Activated CD4-positive, alpha-beta T cell treated with anti-CD3 and anti-CD28 coated beads for 4 hours (primary cell): ENCODE measurements around the gene RHBDD2.
"Not testable (repeated sequence)": the region's sequence is repeated elsewhere in the genome, so short reads cannot be mapped to it uniquely, and the experiment has no call there.

Experiments
- DNase-seq, 2 donors: peaks; one replicate each; pipeline ENCODE4 v3.0.0-alpha.2; 2020

RHBDD2 gene

GRCh38 chr7:75878769-75879611, at the start of gene RHBDD2:
Gene RHBDD2 (plus strand): TSS chr7:75879034. CDS start chr7:75879083, 49 bp downstream.
- peak; percentile 97 to 98 for DNase-seq

GRCh38 chr7:75829656-75830055, 49.2 kb upstream of the RHBDD2 start:
- not testable (repeated sequence) for DNase-seq

DNA sequence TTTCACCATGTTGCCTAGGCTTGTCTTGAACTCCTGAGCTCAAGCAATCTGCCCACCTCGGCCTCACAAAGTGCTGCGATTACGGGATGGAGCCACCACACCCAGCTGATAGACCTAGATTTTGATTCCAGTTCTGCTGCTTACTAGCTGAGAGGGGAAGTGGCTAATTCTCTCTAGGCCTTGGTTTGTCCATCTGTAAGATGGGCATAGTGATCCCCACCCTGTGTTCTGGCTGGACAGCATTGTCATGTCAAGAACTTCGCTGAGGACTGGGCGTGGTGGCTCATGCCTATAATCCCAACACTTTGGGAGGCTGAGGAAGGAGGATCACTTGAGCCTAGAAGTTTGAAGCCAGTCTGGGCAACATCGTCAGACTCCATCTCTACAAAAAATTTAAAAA, 47.9 kb upstream of the RHBDD2 start:
- DNase-seq: no peak

DNA sequence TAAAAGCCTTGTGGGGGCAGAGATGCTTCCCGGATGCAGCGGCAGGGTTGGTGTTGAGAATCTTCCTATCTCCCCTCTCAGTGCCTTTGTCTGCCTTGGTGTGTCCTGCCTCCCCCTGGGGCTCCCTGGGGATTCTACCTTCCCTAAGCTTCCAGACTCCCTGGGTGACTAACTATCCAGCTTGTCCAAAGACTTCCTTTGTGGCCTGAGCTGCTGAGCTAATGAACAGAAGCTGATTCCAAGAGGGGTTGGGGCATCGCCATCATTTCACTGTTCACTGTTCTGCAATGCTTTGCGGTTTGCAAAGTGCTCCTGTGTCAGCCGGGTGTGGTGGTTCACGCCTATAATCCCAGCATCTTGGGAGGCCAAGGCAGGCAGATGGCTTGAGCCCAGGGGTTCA, 45.2 kb upstream of the RHBDD2 start:
- DNase-seq: not testable (repeated sequence)

GRCh38 chr7:75835688-75836285, 43.0 kb upstream of the RHBDD2 start:
- DNase-seq: no peak

DNA sequence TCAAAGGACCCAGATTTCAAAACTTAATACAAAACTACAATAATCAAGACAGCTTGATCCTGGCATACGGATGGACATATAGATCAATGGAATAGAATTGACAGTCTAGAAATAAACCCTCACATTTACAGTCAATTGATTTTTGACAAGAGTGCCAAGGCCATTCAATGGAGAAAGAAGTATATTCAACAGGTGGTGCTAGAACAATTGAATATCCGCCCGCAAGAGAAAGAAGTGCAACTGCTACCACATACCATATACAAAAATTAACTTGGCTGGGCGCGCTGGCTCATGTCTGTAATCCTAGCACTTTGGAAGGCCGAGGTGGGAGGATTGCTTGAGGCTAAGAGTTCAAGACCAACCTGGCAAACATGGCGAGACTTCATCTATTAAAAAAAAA, 42.0 kb upstream of the RHBDD2 start:
- no peak for DNase-seq

- DNase-seq: not testable (repeated sequence)
Measured at GRCh38 chr7:75838281-75838930, 40.4 kb upstream of the RHBDD2 start.

- no peak for DNase-seq
Measured at GRCh38 chr7:75840029-75840428, 38.8 kb upstream of the RHBDD2 start.

DNA sequence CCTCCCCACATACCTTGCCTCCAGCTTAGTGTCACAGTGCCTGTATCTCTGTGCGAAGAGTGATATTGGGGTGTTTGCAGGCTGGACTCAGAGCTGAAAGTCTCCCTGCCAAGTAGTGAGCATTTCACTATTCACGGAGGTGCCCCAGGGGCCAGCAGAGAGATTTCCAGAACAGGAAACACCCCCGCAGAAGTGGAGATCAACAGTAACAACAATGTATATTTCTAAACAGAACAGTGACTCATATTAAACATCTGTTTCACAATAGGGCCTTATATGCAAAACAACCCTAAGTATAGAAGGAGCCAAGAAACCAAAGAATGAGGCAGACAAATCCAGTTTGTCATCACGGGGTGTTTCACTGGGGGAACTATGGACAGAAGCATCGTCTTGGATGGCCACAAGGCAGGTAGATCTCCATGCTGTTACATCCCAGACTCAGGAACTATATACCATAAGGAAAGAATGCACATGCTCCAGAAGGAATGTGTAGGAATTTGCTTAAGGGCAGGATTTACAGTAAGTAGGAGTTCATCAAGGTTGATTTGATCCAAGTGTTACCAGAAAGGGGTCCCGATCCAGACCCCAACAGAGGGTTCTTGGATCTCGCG, 35.9 kb upstream of the RHBDD2 start:
- peak in 1 of 2 donors; percentile 14 for DNase-seq

- no peak for DNase-seq
Measured at GRCh38 chr7:75843613-75844116, 35.2 kb upstream of the RHBDD2 start.

DNA sequence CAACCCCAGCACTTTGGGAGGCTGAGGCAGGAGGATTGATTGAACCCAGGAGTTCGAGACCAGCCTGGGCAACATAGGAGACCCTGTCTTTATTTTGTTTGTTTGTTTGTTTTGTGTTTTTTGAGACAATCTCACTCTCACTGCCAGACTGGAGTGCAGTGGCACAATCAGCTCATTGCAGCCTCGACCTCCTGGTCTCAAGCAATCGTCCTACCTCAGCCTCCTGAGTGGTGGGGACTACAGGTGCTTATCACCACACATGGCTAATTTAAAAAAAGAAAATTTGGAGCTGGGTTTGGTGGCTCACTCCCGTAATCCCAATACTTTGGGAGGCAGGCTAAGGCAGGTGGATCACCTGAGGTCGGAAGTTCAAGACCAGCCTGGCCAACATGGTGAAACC, 34.7 kb upstream of the RHBDD2 start:
- DNase-seq: no peak

DNA sequence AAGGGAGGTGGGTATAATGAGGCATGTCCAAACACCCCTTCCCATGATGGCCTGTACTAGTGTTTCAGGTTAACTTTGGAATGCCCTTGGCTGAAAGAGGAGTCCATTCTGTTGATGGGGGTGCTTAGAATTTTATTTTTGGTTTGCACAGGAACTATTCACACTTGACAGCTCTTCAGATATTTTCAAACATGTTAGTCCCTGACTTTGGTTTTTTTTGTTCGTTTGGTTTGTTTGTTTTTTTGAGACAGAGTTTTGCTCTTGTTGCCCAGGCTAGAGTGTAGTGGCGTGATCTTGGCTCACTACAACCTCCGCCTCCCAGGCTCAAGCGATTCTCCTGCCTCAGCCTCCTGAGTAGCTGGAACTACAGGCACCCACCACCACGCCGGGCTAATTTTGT, 33.7 kb upstream of the RHBDD2 start:
- DNase-seq: not testable (repeated sequence)

DNA sequence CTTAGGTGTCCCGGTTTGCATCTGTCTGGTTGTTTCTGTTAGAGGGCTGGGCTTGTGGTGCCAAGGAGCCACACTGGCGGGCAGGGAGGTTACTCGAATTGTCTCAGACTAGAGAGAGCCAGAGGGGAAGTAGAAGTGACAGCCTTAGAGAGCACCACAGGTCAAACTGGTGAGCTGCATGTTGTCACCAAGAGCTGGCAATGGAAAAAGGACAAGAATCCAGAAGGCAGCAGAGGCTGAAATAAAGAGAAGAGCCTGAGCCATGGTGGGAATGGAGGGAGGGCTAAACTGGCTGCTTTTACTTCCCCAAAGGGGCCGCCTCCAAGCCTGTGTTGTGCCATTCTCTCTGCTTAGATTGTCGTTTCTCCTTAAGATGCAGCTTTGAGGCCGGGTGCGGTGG, 31.1 kb upstream of the RHBDD2 start:
- DNase-seq: no peak

DNA sequence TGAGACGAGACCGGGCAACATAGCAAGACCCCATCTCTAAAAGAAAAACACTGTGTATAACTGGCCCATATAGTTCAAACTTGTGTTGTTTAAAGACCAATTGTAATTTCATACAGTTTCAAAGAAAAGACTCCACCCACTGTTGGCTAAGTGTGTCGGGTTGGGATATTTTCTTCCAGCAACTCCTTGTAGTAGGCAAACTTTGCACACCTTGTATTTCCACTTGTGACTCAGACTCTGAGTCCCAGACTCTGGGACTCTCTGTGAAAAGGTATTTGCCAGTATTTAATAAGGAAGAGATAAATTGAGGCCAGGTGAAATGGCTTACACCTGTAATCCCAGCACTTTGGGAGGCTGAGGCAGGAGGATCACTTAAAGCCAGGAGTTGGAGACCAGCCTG, 29.3 kb upstream of the RHBDD2 start:
- DNase-seq: no peak

- DNase-seq: no peak
Measured at GRCh38 chr7:75850235-75850634, 28.6 kb upstream of the RHBDD2 start.

DNA sequence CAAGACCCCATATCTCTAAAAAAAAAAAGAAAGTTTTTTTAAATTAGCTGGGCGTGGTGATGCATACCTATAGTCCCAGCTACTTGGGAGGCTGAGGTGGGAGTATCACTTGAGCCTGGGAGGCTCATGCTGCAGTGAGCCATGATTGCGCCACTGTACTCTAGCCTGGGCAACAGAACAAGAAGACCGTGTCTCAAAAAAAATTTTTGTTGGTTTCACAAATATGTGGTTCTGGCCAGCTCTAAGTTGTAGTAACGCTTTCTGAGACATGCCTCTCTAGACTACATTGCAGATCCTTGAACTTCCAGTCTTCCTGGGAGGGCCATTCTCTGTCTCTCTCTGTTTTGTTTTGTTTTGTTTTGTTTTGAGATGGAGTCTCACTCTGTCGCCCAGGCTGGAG, 24.6 kb upstream of the RHBDD2 start:
- DNase-seq: no peak

DNA sequence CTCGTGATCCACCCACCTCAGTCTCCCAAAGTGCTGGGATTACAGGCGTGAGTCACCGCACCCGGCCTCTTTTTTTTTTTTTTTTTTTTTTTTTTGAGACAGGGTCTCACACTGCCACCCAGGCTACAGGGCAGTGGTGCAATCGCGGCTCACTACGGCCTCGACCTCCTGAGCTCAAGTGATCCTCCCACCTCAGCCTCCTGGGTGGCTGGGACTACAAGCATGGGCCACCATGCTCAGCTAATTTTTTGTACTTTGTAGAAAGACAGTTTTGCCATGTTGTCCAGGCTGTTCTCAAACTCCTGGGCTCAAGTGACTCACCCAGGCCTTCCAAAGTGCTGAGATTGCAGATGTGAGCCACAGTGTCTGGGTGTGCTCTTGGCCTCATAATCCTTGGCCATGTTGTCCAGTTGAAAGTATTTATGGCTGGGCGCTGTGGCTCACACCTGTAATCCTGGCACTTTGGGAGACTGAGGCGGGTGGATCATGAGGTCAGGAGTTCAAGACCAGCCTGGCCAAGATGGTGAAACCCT, 24.0 kb upstream of the RHBDD2 start:
- not testable (repeated sequence) for DNase-seq

DNA sequence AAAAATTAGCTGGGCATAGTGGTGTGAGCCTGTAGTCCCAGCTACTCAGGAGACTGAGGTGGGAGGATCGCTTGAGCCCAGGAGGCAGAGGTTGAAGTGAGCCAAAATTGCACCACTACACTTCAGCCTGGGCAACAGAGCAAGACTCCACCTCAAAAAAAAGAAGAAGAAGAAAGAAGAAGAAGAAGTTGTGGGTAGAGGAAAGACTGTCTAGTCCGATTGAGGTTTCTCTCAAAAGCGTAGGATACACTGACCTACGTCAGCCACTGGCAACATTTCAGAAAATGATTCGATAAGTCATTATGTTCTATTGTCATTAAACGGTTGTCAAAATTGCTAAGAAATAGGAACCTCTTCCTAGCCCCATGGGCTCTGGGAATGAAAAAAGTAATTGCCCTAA, 22.3 kb upstream of the RHBDD2 start:
- DNase-seq: no peak

DNA sequence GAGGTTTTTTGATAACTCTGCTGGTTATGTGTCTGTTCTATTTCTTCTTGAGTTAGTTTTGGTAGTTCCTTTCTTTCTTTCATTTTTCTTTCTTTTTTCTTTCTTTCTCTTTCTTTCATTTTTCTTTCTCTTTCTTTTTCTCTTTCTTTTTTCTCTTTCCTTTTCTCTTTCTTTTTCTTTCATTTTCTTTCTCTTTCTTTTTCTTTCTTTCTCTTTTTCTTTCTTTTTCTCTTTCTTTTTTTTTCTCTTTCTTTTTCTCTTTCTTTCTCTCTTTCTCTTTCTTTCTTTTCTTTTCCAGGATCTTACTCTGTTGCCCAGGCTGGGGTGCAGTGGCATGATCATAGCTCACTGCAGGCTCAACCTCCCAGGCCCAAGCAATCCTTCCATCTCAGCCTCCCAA, 20.4 kb upstream of the RHBDD2 start:
- DNase-seq: no peak

- DNase-seq: no peak
Measured at GRCh38 chr7:75861636-75862035, 17.2 kb upstream of the RHBDD2 start.

DNA sequence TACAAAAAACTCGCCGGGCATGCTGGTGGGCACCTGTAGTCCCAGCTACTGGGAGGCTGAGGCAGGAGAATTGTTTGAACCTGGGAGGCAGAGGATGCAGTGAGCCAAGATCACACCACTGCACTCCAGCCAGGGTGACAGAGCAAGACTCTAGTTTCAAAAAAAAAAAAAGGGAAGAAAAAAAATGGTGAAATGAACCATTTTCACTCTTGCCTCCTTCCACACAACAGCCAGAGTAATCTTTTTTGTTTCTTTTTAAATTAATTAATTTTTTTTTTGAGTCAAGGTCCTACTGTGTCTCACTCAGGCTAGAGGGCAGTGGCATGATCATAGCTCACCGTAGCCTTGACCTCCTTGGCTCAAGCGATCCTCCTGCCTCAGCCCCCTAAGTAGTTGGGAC, 14.6 kb upstream of the RHBDD2 start:
- DNase-seq: not testable (repeated sequence)

DNA sequence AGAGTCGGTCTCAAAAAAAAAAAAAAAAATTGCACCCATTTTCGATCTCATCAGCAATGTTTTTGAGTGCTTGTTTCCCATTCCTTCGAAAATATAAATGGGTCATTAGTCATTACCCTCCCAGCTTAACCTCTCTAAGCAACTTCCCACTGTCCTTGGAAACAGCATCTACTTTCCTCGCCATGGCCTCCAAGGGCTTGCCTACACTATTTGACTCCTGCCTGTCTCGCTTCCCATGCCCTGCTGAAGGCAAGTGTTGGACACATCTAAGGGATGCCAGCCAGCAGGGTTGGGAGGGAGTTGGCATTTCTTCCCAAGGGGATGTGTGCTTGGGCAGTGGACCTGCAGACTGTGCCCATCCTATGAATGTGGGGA, 12.7 kb upstream of the RHBDD2 start:
- no peak for DNase-seq
